Measurements from ENCODE around the gene A2M. TPM values are rescaled to one million over a fixed set of nuclear protein-coding genes. Genes with fewer than 3 reads are reported as not detected.
A peak's percentile ranks its signal among the peaks of the same experiment; 100 is the strongest.

The A2M gene
- total and polyA plus RNA-seq, 2 of the 4 experiments (the other 2 are of a cell fraction): 1.1 to 3.2 TPM

DNA sequence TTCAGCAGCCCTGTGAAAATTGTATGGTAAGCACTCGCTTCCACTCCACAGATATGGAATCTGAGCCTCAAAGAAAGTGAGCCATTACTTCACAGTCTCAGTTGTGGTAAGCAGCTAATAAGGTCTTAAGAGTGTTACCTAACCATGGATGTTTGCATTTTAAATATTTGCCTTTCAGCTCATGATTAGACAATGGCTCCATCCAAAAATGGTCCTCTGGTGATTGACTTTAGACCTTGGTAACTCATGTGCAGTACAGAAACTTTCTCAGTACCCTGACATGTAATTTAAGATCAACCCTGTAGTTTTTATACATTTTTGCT lies 1.8 kb downstream of the A2M start:
- H3K4ac ChIP-seq (ENCODE audit: low read depth, low read length): no peak overlapping the region
- WGBS, 2 experiments (ENCODE audit: extremely low coverage in 2 of 2, insufficient read length in 1 of 2): no CpG with 5 or more reads among the region's 1 CpG
- no peak overlapping the region for H3K56ac ChIP-seq (ENCODE audit: extremely low read depth, insufficient read depth, low read length)
- H4K5ac ChIP-seq (ENCODE audit: low read depth, low read length): no peak overlapping the region
- H2AFZ ChIP-seq (replicated peaks; ENCODE audit: low read length, poor library complexity): no peak overlapping the region
- no peak overlapping the region for H3K14ac ChIP-seq (replicated peaks; ENCODE audit: low read depth, low read length)
- no peak overlapping the region for H4K91ac ChIP-seq (ENCODE audit: insufficient read depth, low read depth, low read length)
- no peak overlapping the region for H3K23ac ChIP-seq (ENCODE audit: low read depth, low read length)
- POLR2A ChIA-PET (ENCODE audit: unreplicated experiment): no interaction called here
- H3K4me3 ChIP-seq (ENCODE audit: insufficient read depth, low read depth, low read length): no peak overlapping the region
- H2BK20ac ChIP-seq (ENCODE audit: low read depth, low read length): no peak overlapping the region
- H3K4me2 ChIP-seq (ENCODE audit: low read depth, low read length): no peak overlapping the region
- no peaks in the 10 kb centered on the region for H4K20me1 ChIP-seq (ENCODE audit: insufficient read depth, low read length)
- H3K18ac ChIP-seq (ENCODE audit: low read depth, low read length): no peak overlapping the region
- peak overlapping the region; percentile 22; the same call in 1 of the 2 replicates for H3K27ac ChIP-seq (ENCODE audit: insufficient read depth, low read length)
- no peaks in the 10 kb centered on the region; the same call in 1 of the 2 replicates for H3K9me1 ChIP-seq (ENCODE audit: insufficient read depth, low read length)
- CTCF ChIA-PET: no interaction called here
- H3K36me3 ChIP-seq (ENCODE audit: control insufficient read depth, insufficient read depth, low read length): peaks cover 4% of the 10 kb centered on the region; the same call in 1 of the 2 replicates
- no peak overlapping the region for H2BK120ac ChIP-seq (ENCODE audit: low read depth, low read length)
- no peak overlapping the region for H4K8ac ChIP-seq (ENCODE audit: low read depth in 2 of 2, low read length in 2 of 2)
- no peaks in the 10 kb centered on the region for H3K79me1 ChIP-seq (ENCODE audit: low read depth in 1 of 2, low read length in 2 of 2)
- no peak overlapping the region for H2BK5ac ChIP-seq (ENCODE audit: low read depth, low read length, poor library complexity, severe bottlenecking)
- H2BK15ac ChIP-seq (ENCODE audit: low read depth, low read length): no peak overlapping the region
- TF ChIP-seq BHLHE40 (IDR thresholded peaks at IDR 0.05; ENCODE audit: low read depth, low read length) (no peak), RFX5 (IDR thresholded peaks at IDR 0.05; ENCODE audit: low read depth, low read length) (no peak), CHD1 (IDR thresholded peaks at IDR 0.05; ENCODE audit: low read depth, low read length) (no peak), NFE2L2 (IDR thresholded peaks at IDR 0.05; ENCODE audit: low read depth, low read length) (no peak), FOS (IDR thresholded peaks at IDR 0.05; ENCODE audit: low read depth, low read length) (no peak), CEBPB (IDR thresholded peaks at IDR 0.05; ENCODE audit: low read depth, low read length) (no peak), POLR2A (IDR thresholded peaks at IDR 0.05; ENCODE audit: low read depth, low read length) (no peak), MAZ (IDR thresholded peaks at IDR 0.05; ENCODE audit: borderline replicate concordance, low read depth, low read length) (no peak), MXI1 (IDR thresholded peaks at IDR 0.05; ENCODE audit: borderline replicate concordance, low read depth, low read length) (no peak), MAFK (IDR thresholded peaks at IDR 0.05; ENCODE audit: low read depth, low read length) (no peak), RAD21 (IDR thresholded peaks at IDR 0.05; ENCODE audit: low read length) (no peak), RCOR1 (IDR thresholded peaks at IDR 0.05; ENCODE audit: insufficient replicate concordance, low read length) (no peak)
- TF ChIP-seq, protein P1, sequence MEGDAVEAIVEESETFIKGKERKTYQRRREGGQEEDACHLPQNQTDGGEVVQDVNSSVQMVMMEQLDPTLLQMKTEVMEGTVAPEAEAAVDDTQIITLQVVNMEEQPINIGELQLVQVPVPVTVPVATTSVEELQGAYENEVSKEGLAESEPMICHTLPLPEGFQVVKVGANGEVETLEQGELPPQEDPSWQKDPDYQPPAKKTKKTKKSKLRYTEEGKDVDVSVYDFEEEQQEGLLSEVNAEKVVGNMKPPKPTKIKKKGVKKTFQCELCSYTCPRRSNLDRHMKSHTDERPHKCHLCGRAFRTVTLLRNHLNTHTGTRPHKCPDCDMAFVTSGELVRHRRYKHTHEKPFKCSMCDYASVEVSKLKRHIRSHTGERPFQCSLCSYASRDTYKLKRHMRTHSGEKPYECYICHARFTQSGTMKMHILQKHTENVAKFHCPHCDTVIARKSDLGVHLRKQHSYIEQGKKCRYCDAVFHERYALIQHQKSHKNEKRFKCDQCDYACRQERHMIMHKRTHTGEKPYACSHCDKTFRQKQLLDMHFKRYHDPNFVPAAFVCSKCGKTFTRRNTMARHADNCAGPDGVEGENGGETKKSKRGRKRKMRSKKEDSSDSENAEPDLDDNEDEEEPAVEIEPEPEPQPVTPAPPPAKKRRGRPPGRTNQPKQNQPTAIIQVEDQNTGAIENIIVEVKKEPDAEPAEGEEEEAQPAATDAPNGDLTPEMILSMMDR (conservative IDR thresholded peaks at IDR 0.05; ENCODE audit: low read depth, low read length): no peak
- TF ChIP-seq, protein P2, sequence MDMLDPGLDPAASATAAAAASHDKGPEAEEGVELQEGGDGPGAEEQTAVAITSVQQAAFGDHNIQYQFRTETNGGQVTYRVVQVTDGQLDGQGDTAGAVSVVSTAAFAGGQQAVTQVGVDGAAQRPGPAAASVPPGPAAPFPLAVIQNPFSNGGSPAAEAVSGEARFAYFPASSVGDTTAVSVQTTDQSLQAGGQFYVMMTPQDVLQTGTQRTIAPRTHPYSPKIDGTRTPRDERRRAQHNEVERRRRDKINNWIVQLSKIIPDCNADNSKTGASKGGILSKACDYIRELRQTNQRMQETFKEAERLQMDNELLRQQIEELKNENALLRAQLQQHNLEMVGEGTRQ (IDR thresholded peaks at IDR 0.05; ENCODE audit: low read depth, low read length): no peak
- TF ChIP-seq, protein P3, sequence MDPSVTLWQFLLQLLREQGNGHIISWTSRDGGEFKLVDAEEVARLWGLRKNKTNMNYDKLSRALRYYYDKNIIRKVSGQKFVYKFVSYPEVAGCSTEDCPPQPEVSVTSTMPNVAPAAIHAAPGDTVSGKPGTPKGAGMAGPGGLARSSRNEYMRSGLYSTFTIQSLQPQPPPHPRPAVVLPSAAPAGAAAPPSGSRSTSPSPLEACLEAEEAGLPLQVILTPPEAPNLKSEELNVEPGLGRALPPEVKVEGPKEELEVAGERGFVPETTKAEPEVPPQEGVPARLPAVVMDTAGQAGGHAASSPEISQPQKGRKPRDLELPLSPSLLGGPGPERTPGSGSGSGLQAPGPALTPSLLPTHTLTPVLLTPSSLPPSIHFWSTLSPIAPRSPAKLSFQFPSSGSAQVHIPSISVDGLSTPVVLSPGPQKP (IDR thresholded peaks at IDR 0.05; ENCODE audit: borderline replicate concordance, low read depth, low read length): no peak
- DNase-seq: no peak
- dilution Hi-C loops (cut with HindIII; ENCODE audit: low sequenced_read_pairs, unreplicated experiment): no loop called here
- H2AK9ac ChIP-seq (replicated peaks; ENCODE audit: low read depth, low read length, poor library complexity): no peak overlapping the region
- no peaks in the 10 kb centered on the region for H3K9me3 ChIP-seq (ENCODE audit: control insufficient read depth, insufficient read depth, low read length)
- H2AK5ac ChIP-seq (ENCODE audit: low read depth, low read length): no peak overlapping the region
- BruUV-seq (replicated peaks): no TSS peak
- no peak overlapping the region for H3K9ac ChIP-seq (ENCODE audit: low read depth, low read length)
- H3K4me1 ChIP-seq (ENCODE audit: control insufficient read depth, insufficient read depth, low read length): peaks cover 2% of the 10 kb centered on the region; the same call in 1 of the 2 replicates
- intact Hi-C loops (cut with micrococcal nuclease): no loop called here
- no peak for ATAC-seq (ENCODE audit: low read depth)
- in situ Hi-C loops (cut with MboI; ENCODE audit: low sequenced_read_pairs): no loop called here
- no peaks in the 10 kb centered on the region for H3K27me3 ChIP-seq (ENCODE audit: control insufficient read depth, insufficient read depth, low read length)
